GM13977 (cell line): ENCODE data around the gene LMCD1.

ENCODE experiments used
- DNase-seq: peaks from one replicate; pipeline ENCODE4 v3.0.0; 2012; ENCODE audit warnings: low spot score
- in situ Hi-C: fragments of 300-500 bp; cut with MboI; formaldehyde crosslinking; loops from one replicate; pipeline ENCODE4 v1.12.0; 2022; ENCODE audit warnings: low sequenced_read_pairs, low pct_unique_long_range_greater_than_20kb, mixed read lengths, inconsistent platforms; ENCODE audit not compliant: unreplicated experiment
- TF ChIP-seq, protein P1 (sequence below): IDR thresholded peaks from 2 replicates; pipeline ENCODE4 v1.5.1; 2012; ENCODE audit warnings: mild to moderate bottlenecking, control low read depth; ENCODE audit not compliant: insufficient read depth; ENCODE audit errors: extremely low read depth, missing control alignments

LMCD1 gene

GRCh38 chr3:8581806-8582445 is 80.3 kb downstream of the LMCD1 start:
- no peak for DNase-seq
- TF ChIP-seq, protein P1, sequence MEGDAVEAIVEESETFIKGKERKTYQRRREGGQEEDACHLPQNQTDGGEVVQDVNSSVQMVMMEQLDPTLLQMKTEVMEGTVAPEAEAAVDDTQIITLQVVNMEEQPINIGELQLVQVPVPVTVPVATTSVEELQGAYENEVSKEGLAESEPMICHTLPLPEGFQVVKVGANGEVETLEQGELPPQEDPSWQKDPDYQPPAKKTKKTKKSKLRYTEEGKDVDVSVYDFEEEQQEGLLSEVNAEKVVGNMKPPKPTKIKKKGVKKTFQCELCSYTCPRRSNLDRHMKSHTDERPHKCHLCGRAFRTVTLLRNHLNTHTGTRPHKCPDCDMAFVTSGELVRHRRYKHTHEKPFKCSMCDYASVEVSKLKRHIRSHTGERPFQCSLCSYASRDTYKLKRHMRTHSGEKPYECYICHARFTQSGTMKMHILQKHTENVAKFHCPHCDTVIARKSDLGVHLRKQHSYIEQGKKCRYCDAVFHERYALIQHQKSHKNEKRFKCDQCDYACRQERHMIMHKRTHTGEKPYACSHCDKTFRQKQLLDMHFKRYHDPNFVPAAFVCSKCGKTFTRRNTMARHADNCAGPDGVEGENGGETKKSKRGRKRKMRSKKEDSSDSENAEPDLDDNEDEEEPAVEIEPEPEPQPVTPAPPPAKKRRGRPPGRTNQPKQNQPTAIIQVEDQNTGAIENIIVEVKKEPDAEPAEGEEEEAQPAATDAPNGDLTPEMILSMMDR = no peak
- in situ Hi-C loops = no loop called here

DNA sequence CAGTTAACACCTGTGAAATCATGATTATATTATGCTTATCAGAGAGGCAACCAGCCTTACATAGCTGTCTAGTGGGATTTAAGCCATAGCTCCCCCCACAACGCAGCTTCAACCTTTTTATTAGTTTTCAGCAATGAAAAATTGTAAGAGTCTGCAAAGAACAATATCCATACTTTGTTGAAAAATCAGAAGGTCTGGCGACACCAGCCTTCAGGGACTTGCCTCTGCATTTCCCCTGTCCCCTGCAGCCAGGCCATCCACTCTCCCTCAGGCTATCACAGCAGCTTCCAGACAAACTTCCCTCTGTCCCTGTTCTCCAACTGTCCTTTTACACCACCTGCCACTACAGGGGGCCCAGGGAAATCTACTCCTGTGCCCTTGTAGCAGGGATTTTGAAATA is 83.0 kb downstream of the LMCD1 start:
- in situ Hi-C loops = no loop called here
- no peak for DNase-seq
- TF ChIP-seq, protein P1 = no peak

DNA sequence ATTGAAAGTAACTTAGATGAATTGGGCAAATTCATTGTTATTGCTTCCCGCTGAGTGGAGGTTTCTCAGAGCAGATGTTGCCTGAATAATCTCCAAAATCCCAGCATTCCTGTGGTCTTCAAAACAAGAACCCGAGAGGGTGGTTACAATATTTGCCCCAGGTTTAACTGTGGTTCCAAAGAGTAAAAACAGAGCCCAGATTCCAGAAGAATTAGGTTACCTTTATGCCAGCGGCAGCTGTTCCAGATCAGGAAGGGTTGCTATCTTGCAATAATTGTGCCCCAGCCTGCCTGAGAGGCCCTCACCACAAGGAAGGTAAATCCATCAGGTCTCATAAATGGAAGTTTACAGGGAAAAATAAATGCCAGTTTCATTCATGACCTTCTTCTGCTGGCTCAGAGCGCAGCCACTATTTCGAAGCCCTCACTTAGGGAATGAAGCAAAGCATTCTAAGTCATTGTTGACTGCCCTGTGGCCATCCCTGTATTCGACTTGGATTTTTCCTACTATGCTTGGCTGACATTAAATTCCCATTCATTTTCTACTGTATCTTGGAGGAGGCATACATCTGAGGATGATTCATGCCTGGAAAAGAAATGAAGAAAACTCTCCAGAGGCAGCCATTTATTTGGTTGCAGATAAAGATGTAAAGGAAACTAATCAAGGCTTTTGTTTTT is 88.4 kb downstream of the LMCD1 start:
- TF ChIP-seq, protein P1 = no peak
- in situ Hi-C loops = no loop called here
- DNase-seq = no peak

DNA sequence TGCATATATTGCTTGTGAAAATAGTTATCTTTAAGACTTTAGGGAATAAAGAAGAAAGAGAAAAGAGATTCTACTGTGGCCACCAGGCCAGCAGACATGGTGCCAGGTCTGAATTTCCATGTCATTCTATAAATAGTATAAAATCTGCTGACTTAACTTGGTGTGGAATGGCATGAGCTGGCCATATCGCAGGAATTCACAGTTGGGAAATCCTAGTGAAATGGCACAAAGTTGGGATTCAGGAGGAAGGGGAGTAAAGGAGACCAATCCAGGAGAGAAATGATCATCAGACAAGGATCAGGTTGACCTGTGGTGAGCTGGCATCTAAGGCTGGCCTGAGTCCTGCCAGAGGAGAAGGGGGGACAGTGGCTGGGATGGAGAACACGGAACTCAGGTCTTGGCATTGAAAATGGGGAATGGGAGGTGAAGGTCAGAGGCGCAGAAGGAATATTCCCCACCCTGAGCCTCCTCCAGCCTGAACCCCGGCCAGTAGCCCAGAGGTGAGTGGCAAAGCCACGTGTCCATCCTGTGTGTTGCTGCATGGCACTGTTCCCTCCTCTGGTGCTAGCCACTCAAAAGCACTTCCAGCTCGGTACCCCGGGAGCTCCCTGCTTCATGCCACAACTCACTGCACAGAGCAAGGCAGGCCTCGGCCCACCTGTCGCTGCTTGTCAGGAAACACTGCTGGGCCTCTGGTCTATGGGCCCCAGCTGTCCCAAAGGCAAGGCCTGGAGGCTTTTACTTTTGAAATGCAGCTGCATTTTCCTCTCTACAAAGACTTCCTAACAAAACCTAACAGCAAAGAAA is 91.6 kb downstream of the LMCD1 start:
- in situ Hi-C loops = no loop called here
- TF ChIP-seq, protein P1 = no peak
- no peak for DNase-seq

DNA sequence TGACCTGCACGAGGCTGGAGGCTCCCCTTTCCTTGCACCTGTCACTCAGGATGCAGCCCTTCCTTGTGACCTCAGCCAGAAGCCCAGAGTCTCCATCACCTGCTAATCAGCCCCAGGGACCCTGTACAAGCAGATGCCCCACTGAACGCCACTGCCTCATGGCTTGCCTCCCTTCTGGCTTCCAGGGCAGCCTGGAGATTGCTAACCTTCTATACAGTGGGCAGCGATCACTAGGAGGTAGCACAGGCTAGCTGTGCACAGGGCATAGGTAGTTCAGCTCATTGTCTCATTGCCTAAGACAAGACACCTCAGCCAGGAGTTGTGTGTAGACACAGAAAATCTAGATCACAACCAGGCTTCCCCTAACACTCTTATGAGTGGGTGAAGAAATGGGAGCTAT is 93.6 kb downstream of the LMCD1 start:
- TF ChIP-seq, protein P1 = no peak
- no peak for DNase-seq
- in situ Hi-C loops = no loop called here

GRCh38 chr3:8595695-8596115 is 94.1 kb downstream of the LMCD1 start:
- TF ChIP-seq, protein P1 = no peak
- no peak for DNase-seq
- in situ Hi-C loops = no loop called here
